OCI-M1 (cell line): Measurements from ENCODE around the gene TTC7B.

Source experiments
- DNase-seq: peaks from one replicate; lab custom pipeline; 2025; lab: John Stamatoyannopoulos, UW

TTC7B gene

GRCh38 chr14:90509403-90509802 lies 306.8 kb downstream of the TTC7B start:
- no peak for DNase-seq

- no peak for DNase-seq
These were observed 307.5 kb downstream of the TTC7B start for GRCh38 chr14:90508536-90509254.

GRCh38 chr14:90508036-90508435 lies 308.2 kb downstream of the TTC7B start:
- DNase-seq = no peak

GRCh38 chr14:90507428-90507827 lies 308.8 kb downstream of the TTC7B start:
- DNase-seq = no peak

GRCh38 chr14:90506748-90507147 lies 309.5 kb downstream of the TTC7B start:
- no peak for DNase-seq

GRCh38 chr14:90505531-90505930 lies 310.7 kb downstream of the TTC7B start:
- DNase-seq = no peak

- DNase-seq = no peak
These were observed 311.6 kb downstream of the TTC7B start for GRCh38 chr14:90504643-90505042.

GRCh38 chr14:90503582-90503981 lies 312.6 kb downstream of the TTC7B start:
- no peak for DNase-seq

GRCh38 chr14:90502760-90503159 lies 313.5 kb downstream of the TTC7B start:
- DNase-seq = no peak

GRCh38 chr14:90500665-90501370 lies 315.4 kb downstream of the TTC7B start:
- DNase-seq = peak; percentile 26

GRCh38 chr14:90499908-90500664 lies 316.1 kb downstream of the TTC7B start:
- DNase-seq = no peak

GRCh38 chr14:90499121-90499520 lies 317.1 kb downstream of the TTC7B start:
- no peak for DNase-seq

- DNase-seq = no peak
These were observed 318.0 kb downstream of the TTC7B start for GRCh38 chr14:90498198-90498597.

GRCh38 chr14:90496379-90496778 lies 319.9 kb downstream of the TTC7B start:
- DNase-seq = no peak

GRCh38 chr14:90495357-90496276 lies 320.6 kb downstream of the TTC7B start:
- peak; percentile 70 for DNase-seq

- DNase-seq = no peak
These were observed 324.2 kb downstream of the TTC7B start for GRCh38 chr14:90491911-90492531.

GRCh38 chr14:90491221-90491885 lies 324.9 kb downstream of the TTC7B start:
- no peak for DNase-seq

GRCh38 chr14:90490720-90491050 lies 325.5 kb downstream of the TTC7B start:
- no peak for DNase-seq

- DNase-seq = no peak
These were observed 326.1 kb downstream of the TTC7B start for GRCh38 chr14:90489916-90490719.

- DNase-seq = no peak
These were observed 326.9 kb downstream of the TTC7B start for GRCh38 chr14:90489306-90489705.
